HG02798 (cell line): Measurements from ENCODE around the gene FBXL16.

Experiments
- ATAC-seq: cut with Tn5 transposase; IDR thresholded peaks from one replicate; pipeline ENCODE4 v1.9.1; 2021; ENCODE audit warnings: mild to moderate bottlenecking; ENCODE audit not compliant: unreplicated experiment, poor library complexity

FBXL16 gene

GRCh38 chr16:648071-648780, 57.4 kb downstream of the FBXL16 start:
- no peak for ATAC-seq

- no peak for ATAC-seq
Measured at GRCh38 chr16:647173-647902, 58.3 kb downstream of the FBXL16 start.

GRCh38 chr16:646679-647172, 58.9 kb downstream of the FBXL16 start:
- ATAC-seq: no peak

DNA sequence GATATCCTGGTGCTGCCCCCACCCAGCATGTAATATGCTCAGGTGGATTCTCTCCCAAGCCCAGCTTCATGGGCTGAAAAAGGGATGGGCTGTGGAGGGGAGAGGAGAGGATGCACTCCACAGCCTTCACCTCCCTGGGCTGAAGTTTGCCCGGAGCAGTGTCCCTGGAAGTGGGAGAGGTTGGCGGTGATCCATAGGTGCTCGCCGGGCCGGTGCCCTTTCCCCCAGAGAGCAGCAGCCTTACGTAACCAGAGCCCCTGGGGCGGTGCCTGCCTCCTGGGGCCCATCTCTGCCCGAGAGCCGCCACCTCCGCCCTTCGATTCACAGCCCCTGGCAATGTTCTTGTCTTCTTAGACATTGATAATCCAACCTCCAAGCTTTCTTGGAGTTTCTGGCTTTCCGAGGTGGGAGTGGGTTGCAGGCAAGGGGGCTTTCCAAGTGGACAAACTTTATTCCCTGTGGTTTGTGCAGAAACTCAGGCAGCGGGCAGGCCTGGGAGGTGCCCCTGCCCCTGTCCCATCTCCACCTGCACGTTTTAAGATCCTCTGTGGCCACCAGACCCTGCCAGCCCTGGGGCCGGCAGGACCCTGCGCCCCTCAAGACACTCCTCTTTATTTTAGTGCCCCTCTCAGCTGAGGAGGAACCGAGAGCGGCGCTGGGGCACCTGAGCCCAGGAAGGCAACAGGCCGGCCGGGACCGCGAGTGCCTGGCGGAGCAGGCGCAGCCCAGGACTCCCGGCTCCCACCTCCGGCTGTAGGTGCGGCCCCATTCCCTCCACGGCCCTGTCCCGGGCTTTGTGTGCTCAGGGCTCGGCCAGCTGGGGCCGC, 59.5 kb downstream of the FBXL16 start:
- ATAC-seq: no peak

DNA sequence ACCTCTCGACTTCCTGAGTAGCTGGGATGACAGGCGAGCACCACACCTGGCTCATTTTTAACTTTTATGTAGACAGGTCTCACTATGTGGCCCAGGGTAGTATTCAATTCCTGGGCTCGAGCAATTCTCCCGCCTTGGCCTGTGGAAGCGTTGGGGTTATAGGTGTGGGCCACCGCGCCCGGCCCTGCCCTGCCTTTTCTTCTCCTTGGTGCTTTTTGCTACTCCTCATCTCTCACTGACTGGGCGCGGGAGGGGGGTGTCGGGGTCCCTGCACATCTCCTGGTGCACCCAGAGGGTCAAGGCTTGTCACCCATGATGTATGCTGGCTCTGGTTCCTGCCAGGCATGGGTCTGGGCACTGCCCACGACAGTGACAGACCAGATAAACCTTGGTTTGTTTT, 61.0 kb downstream of the FBXL16 start:
- ATAC-seq: no peak

GRCh38 chr16:643050-643368, 62.6 kb downstream of the FBXL16 start:
- ATAC-seq: no peak
